Measurements from ENCODE around the gene NUAK1.

GRCh38 chr12:106126441-106127337 is 12.1 kb downstream of the NUAK1 start:
- no peak for TF ChIP-seq POLR2A (IDR thresholded peaks at IDR 0.05; ENCODE audit: low read depth)
- TF ChIP-seq EP300 (IDR thresholded peaks at IDR 0.05): no peak
- TF ChIP-seq, protein P1, sequence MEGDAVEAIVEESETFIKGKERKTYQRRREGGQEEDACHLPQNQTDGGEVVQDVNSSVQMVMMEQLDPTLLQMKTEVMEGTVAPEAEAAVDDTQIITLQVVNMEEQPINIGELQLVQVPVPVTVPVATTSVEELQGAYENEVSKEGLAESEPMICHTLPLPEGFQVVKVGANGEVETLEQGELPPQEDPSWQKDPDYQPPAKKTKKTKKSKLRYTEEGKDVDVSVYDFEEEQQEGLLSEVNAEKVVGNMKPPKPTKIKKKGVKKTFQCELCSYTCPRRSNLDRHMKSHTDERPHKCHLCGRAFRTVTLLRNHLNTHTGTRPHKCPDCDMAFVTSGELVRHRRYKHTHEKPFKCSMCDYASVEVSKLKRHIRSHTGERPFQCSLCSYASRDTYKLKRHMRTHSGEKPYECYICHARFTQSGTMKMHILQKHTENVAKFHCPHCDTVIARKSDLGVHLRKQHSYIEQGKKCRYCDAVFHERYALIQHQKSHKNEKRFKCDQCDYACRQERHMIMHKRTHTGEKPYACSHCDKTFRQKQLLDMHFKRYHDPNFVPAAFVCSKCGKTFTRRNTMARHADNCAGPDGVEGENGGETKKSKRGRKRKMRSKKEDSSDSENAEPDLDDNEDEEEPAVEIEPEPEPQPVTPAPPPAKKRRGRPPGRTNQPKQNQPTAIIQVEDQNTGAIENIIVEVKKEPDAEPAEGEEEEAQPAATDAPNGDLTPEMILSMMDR (IDR thresholded peaks at IDR 0.05): no peak
- TF ChIP-seq POLR2AphosphoS5 (IDR thresholded peaks at IDR 0.05): no peak
